ENCODE measurements around the gene MANSC4.

MANSC4 gene

DNA sequence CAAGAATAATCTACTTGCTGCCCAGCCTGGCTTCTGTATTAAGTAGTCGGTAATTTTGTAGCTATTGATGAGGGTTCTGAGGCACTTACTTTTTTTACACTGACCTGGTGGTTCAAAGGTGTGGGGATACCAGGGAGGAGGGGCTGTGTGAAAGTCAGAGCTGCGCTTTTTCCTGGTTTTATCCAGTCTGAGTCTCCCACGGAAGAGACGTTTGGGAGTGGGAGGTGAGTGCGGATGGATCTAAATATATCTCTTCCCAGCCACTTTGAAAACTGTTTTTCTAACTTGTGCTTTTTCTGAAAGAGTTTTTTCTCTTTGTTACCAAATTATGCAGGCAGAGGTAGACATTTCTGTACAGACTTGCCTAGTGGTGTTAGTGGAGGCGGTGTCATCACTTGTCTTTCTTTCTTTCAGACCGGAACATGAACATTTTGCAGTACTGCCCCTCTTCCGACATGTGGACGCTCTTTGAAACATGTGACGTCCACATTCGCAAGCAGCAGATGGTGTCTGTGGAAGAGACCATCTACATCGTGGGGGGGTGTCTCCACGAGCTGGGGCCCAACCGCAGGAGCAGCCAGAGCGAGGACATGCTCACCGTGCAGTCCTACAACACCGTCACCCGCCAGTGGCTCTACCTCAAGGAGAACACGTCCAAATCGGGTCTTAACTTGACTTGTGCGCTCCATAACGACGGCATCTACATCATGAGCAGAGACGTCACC lies 17.4 kb upstream of the MANSC4 start:
- DNase-seq, result no peak

DNA sequence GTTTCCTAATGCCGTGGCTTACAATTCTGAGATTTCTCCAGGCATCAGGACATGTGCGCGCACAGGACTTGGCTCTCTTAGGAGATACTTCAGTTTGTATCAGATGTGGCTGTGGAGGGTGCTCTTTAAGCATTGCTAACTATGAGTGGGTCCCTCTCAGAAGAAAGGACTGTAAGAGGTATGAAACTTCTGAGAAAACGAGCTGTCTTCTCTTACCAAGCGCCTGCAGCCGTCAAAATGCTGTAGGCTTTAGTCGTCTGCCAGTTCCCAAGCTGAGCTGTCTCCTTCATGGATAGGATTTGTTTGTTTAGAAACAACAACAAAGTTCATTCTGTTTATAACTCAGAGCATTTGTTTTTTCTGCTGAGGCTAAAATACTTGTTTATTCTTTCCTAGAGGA lies 16.1 kb upstream of the MANSC4 start:
- DNase-seq, result no peak

DNA sequence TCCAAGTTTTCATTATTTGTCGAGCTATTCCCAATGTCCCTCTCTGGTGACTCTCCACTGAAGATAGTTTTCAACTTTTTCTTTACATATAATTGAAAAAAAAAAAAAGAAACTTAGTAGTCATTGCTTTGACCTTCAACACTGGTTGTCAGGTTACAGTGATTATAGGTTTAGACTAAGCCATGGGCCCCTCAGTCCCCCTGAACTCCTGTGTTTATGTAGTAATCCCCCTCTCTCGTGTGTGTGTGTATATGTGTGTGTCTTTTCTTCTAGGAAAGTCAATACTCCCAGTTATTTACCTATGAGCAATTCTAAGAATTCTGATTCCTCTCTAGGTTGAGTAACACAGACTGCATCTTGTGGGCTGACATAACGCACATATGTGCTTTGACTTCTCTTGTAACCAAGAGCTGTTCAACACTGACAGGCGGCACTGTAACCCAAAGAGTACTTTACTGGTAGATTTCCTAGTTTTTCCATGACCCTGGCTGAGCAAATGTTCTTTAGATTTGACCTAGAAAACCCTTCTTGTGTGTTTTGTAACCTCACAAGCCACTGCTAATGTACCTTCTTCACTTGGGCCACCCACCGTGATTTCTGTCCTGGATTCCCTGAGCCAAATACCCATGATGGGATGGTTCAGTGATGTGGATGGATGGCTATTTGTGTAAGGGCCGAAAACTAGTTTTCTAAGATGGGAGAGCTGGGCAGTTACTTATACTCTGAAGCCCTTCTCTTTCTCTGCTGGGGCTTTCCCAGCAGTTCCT lies 15.0 kb upstream of the MANSC4 start:
- no peak for DNase-seq

DNA sequence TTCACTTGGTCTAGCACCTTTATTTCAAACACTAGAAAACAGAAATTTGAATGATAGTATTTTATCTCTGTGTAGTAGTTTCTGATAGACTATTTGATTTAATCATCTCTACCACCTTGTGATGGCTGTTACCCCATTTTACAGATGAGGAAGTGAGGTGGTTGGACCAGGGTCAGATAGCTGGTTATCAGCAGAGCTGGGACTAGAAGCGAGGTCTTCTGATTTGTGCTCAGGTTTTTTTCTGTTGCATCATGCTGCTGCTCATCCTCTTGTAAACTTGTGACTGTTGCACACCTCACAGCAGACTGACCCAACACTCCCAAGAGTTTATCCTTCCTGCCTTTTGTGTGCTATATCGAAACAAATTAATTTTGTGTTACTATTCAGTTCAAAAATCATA lies 10.1 kb upstream of the MANSC4 start:
- DNase-seq, result no peak

DNA sequence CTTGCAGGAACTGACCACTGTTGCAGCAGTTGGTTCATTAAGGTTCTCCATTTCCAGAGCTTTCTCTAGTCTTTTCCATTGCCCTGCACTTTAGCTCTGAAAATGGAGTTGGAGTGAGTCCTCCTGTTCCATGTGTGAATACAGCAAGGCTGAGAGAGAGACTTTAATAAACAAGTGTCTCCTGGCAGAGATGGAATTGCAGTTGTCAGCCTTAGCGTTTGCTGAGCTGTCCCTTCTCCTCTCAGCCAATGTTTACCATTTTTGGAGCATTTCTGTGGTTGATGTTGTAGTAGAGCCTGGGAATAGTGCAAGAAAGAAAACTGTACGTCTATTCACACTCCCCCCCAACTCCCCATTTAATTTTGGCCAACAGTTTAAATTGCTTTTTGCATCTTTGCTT lies 7.5 kb upstream of the MANSC4 start:
- no peak for DNase-seq

DNA sequence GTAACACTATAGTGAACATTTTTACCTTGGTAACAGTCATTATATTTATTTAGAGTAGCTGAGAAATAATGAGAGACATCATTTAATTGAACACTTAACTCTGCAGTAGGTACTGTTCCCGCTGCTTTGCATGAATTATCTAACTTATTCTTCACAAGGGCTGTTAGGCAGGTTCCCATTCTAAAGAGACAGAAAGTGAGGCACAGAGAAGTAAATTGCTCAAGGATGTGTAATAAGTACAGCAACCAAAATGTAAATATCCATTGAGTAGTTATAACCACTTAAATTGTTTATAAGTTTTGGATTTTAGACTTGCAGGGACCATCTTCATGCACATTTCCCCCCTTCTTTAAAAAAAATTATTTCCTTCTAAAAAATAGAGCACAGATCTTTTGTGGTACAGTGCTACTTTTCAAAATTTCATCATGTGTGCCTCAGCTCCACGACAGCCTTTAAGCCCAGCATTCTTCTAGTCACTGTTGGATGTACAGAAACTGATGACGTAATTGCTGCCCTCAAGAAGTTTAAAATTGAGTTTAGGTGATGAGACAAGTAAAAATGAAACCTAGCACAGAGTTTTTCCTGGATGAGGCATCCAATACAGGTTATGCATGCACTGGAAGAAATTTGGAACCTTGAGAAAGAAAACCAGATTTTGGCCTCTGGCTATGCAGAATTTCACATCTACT lies 6.0 kb upstream of the MANSC4 start:
- peak; percentile 53 for DNase-seq

DNA sequence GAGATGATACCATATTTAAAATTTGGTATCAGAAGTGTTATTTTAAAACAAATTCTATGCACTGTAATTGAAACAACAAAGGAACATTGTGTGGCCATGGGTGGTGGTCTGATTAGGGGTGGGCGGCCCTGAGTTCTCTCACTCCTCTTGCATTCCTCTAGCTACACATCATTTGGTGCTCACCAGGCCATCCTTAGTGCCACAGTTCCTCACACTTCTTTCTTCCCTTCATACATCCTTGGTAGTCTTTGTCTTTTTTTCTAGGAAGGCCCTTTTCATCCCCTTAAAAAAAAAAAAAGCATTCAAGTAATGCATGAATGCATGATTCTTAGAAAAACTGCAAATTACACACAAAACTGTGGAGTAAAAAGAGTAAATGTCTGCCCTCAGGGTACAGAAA lies 2.4 kb upstream of the MANSC4 start:
- no peak for DNase-seq

DNA sequence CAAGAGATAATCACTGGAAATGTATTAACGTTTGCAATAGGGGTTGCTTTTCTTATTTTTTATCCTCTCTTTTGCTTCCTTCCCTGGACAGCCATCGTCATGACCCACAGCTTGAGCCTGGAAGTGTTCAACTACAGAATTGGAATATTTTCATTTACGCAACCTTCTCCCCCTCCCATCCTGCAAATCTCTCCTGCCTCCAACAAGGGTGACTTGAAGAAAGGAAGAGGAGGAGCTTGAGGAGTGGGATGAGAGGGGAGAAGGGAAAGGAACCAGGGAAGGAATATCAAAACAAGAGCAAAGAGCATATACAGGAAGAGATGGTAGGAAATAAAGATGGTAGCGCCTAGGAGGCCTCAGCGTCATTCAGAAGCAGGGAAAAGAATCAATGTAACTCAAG lies 1.6 kb upstream of the MANSC4 start:
- no peak for DNase-seq

DNA sequence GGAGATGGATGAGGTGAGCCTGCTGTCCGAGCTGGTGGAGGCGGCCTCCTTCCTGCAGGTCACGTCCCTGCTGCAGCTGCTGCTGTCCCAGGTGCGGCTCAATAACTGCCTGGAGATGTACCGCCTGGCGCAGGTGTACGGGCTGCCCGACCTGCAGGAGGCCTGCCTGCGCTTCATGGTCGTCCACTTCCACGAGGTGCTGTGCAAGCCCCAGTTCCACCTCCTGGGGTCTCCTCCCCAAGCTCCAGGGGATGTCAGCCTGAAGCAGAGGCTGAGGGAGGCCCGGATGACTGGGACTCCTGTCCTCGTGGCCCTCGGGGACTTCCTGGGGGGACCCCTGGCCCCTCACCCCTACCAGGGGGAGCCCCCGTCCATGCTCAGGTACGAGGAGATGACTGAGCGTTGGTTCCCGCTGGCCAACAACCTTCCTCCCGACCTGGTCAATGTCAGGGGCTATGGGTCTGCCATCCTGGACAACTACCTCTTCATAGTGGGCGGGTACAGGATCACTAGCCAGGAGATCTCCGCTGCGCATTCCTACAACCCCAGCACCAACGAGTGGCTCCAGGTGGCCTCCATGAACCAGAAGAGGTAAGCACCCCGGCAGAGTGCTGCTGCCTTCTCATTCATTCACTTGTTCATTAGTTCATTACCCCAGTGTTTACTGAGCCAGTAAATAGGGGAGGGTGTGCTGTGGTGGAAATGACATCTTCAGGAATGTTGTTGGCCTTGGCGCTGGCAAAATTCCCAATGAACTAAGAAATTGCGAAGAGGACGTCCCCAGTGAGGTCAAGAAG lies 774 bp upstream of the MANSC4 start:
- no peak for DNase-seq

DNA sequence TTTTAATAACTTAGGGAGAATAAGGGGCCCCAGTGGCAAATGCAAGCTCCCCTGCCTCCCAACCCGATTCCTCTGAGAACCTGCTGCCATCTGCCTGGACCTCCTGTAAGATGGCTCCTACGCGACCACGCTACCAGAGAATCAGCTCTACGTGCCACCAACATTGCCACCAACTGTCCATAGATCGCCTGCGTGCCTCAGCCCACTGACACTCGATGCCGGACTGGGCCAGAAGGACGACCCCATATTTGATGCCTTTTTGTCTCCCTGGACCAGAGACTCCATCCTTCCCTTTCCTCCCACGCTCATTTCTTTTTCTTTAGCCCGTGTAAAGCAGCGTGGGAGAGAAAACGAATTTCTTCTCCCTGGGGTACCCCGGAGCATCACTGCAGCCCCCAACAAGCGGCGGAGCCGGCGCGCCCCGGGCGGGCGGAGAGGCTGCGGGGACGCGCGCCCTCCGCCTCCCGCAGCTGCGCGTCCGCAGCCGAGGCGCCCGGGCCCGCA lies 568 bp downstream of the MANSC4 start:
- DNase-seq, result no peak

DNA sequence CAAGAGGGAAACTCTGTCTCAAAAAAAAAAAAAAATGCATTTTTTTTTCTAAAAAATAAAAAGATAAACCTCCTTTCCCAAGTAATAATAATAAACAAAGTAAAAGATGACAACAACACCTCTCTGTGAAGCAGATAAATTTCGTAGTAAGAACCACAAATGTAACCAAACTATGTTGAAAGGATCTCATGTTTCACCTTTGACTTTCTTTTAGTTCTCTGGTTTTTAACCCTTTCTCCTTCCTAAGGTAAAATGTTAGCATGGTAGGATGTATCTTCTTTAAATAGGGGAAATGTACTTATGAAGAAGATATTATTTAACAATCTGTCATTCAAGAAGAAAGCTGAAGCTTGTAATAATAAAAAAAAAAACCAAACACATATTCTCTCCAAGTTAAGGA lies 1.8 kb downstream of the MANSC4 start:
- no peak for DNase-seq

DNA sequence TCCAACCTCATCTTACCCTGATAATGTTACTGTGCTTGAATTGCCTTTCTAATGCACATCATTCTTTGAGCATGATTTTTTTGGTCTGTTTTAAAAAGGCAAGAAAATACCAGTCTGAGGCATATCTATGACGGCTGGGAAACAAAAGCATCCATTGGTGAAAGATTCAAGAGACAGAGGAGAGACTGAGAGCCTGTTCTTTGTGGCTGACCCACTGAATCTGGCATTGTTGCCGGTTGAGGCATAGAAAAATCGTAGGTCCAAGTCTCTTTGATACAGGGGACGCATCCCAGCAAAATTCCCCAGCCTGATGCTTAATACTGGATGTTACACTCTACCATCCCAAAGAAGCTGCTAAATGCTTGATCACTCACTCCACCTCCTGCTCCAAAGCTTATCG lies 2.9 kb downstream of the MANSC4 start:
- no peak for DNase-seq

DNA sequence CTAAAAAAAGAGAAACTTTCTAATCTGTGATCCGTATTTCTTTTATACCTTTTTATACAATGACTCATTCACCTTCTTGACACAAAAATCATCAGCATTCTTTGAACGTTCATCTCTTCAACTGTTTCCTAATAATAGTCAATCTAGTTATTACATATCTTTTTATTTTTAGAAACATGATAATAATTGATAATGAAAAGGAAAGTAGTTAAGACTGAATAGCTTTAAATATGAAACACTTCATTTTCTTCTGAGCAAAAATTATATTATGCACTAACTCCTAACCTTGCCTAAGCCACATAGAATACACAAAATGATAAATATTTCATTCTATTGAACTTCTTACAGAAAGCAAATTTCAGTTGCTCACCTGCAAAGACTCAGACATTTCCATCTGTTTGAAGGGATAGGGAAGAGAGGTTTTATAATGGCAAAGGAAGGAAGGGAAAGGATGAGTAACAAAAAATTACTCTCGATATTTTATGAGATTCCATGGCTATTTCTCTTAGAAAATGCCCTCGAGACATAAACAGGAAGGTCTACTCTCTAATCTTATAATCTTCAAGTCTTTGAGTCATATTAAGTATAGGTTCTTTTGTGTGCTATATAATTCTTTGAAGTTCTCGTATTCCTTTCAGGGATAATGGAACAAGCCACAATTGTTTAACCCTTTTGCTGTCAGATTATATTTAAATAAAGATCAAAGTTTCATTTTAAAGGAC lies 7.5 kb downstream of the MANSC4 start:
- no peak for DNase-seq

DNA sequence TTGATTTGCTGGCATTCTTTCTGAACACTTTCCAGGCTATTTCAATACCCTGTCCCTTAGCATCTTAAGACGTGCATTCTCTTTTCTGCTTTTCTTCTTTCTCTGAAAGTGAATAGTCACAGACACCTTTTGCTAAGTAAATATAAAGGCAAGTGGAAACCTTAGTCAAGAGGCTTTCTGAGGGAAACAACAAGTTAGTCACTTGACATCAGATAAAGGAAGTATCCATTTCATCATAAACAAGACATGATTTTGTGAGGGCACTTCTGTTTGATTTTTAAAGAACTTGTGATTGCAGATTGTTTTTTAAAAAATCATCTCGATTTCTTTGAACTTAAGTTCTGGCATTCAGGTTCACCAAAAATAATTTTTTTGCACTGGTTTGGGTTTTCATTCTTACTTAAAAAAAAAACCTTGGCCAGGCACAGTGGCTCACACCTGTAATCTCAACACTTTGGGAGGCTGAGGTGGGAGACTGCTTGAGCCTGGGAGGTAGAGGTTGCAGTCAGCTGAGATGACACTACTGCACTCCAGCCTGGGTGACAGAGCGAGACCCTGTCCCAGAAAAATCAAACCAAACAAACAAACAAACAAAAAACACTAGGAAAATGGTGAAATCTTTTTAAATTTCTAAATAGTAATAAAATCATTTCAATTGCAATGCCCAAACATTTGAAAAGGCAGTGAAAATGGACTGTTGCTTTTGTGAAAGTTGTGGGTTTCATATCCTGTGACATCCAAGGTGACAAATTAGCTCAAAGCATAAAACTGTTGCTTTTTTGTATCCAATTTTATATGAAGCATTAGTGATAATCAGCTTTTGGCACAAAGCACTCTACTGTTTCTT lies 8.3 kb downstream of the MANSC4 start:
- DNase-seq, result no peak

DNA sequence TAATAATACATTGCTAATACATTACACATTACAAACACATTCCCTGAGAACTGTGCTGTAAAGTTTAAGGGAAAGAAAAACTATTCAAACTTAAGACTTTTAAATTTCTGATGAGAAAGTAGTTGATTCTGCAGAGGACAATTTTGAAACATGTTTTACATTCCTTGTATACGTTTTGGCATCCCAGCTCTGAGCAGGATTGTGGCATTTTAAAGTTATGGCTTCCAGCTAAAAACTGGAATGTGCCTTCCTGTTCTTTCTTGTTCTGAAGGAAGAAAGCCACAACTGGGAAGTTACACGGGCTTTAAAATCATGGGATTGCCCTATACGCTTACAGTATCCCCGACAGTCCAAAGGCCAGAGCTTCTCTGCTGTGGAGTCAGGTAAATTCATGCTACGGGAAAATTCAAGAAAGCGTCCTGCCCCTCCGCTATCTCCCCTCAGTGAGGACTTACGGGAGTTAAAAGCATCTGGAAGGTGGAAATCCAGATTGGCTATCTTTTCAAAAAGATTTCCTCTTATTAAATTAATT lies 10.8 kb downstream of the MANSC4 start:
- DNase-seq, result no peak

DNA sequence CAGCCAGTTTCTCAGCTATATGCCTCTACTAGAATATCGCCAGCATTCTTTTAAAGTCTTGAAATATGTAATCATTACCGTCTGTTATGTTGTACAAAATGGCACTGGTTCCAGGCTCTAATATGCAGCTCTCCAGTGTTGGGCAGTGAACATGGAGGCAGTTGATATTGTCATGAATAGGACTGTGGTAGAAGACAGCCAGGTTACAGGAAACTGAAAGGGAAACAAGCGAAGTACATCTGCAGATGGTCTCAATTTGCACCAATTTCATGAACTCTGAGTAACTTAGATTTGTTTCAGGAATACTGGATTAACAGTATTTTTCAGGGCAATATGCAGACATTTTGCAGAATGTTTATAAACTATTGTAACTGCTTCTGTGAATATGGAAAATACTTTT lies 13.4 kb downstream of the MANSC4 start:
- DNase-seq, result no peak

DNA sequence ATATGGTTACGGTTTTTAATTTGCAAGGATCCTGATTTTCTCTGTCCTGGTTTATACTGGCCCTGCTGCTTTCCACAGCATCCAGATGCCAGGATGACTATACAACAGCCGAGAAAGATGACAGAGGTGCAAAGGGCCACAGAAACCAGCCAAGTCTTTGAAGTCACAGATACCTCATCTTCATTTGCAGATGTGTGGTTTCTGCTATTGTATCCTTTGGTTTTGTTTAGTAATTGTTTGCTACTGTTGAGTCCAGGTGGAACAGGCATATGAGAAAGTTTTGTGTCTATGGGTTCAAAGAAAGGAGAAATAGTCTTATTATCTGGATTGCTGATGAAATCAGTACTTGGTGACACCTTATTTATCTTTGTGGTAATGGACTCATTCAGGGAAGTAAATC lies 17.3 kb downstream of the MANSC4 start:
- DNase-seq, result no peak

DNA sequence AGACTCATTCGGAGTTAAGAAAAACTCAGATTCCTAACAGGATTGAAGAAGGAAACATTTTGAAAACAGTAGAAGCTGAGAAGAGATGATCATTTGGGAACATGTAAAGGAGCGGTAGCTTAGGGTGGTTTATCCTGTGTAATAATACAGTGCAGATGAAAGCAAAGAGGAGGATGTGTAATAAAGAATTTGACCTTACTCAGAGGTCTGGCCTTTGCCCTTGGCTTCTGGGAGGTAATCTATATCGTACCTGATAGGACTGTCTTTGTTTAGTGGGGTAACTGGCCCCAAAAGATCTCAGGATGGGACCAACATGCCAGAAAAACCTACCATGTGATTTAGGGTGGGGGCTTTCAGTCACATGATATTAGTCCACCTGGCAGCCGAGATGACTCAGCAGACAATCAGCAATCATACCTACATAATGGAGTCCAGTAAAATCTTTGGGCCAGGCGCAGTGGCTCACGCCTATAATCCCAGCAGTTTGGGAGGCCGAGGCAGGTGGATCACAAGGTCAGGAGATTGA lies 23.3 kb downstream of the MANSC4 start:
- no peak for DNase-seq

DNA sequence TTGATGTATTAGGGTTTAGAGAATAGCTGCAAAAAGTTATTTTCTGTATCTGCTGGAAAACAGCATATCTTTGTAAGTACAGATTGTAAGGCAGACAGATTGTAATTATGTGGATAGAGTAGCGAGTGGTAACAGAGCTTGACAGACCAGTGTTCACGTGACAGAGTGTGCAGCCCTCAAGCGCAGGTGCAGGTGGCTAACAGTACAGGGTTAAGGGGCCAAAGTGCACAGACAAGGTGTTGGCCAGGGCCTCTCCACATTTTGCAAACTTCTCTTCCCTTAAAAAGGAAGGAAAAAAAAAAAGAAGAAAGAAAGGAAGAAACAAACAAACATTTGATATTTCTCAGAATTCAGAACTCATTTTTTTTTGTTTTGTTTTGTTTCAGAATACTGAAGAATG lies 25.2 kb downstream of the MANSC4 start:
- no peak for DNase-seq

DNA sequence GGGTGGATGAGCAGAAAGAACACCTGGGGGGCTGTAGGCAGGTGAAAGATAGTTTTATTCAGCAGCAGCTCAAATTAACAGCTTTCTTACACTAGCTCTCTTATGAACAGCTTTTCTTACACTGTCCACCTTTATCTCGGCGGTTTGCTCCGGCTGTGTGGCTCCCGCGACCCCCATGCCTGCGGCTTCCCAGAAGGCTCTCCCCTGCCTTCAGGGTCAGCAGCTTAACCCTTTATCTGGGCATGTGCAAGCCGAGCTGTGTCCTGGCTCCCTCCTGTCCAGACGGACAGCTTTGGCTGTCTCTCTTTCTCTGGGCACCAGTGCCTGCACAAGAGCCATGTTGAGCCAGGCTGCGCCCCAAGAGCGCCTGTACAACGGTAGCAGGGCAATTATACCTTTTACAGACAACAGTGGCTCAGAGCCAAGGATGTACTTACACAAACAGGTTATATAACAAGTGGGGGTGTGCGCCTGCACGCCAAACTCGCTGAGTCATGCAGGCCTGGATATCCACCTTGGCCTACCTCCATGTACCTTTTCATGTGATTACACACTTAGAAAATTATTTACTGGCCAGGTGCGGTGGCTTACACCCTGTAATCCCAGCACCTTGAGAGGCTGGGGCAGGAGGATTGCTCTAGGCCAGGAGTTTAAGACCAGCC lies 28.5 kb downstream of the MANSC4 start:
- no peak for DNase-seq

Data from NCI-H2081 treated with DMSO at 0.1 percent for 48 hours (cell line).